HCT116 (cell line): ENCODE results near the gene TUBA4B. TPM values are rescaled to one million over a fixed set of nuclear protein-coding genes. Genes with fewer than 3 reads are reported as not detected.

Experiments used
- ATAC-seq: fragments of 200-7000 bp; cut with Tn5 transposase; 2 replicates; pipeline ENCODE4 v1.9.1; 2020; ENCODE audit warnings: mild to moderate bottlenecking, moderate library complexity
- BruUV-seq: library from RNA; stranded (reverse); fragments of 400-500 nt; replicated peaks from 2 replicates; lab custom pipeline; 2021; lab: Mats Ljungman, UMichigan
- CTCF ChIA-PET: fragments of 300-600 bp; sonication (Branson Sonifier 250); formaldehyde crosslinking; loops from one replicate; lab custom pipeline; 2021; ENCODE audit warnings: antibody characterized with exemption; lab: Charles Lee
- POLR2A ChIA-PET: fragments of 300-600, 350-600 bp; sonication (Branson Sonifier 250); formaldehyde crosslinking; loops from one replicate; lab custom pipeline; 2021; ENCODE audit warnings: antibody characterized with exemption; lab: Charles Lee
- RAD21 ChIA-PET, 2 experiments: fragments of 300-600 bp; sonication (Branson Sonifier 250); formaldehyde crosslinking; loops; one replicate each; lab custom pipeline; 2023; ENCODE audit warnings: low total read pairs in 2 of 2; ENCODE audit not compliant: uncharacterized antibody in 2 of 2, unreplicated experiment in 2 of 2, low non-redundant PET in 1 of 2; lab: Charles Lee
- DNase-seq: peaks from one replicate; pipeline ENCODE4 v3.0.0-alpha.2; 2010; ENCODE audit warnings: low read depth, low spot score
- H2AFZ ChIP-seq: fragments of 200-600 bp; shearing (Covaris generic), sonication (generic); 2 replicates; pipeline ENCODE4 v1.6.1; 2017; ENCODE audit warnings: low read depth, mixed run types, mixed read lengths, antibody characterized with exemption, low read length; ENCODE audit not compliant: poor library complexity, severe bottlenecking
- H3K27ac ChIP-seq: 2 replicates; pipeline ENCODE4 v1.5.1; 2012; ENCODE audit warnings: low read depth, low read length
- H3K27me3 ChIP-seq: fragments of 200-600 bp; sonication (generic); 2 replicates; pipeline ENCODE4 v1.6.1; 2016; ENCODE audit warnings: mixed run types, low read length, mixed read lengths; ENCODE audit not compliant: insufficient read depth
- H3K36me3 ChIP-seq, 2 experiments: fragments of 200-500 bp in 1 of 2; fragments of 200-600 bp in 1 of 2; sonication (Bioruptor generic) in 1 of 2; sonication (generic) in 1 of 2; 2 replicates each; pipeline versions ENCODE4 v1.5.1 to v1.6.1; 2014 to 2016; ENCODE audit warnings: low read length in 2 of 2, inconsistent platforms in 1 of 2, mixed read lengths in 1 of 2, mixed run types in 1 of 2; ENCODE audit not compliant: insufficient read depth in 2 of 2, control insufficient read depth in 1 of 2
- H3K4me1 ChIP-seq, 2 experiments: fragments of 200-600 bp in 1 of 2; sonication (generic) in 1 of 2; 2 replicates each; pipeline versions ENCODE4 v1.5.1 to v1.6.1; 2012 to 2017; ENCODE audit warnings: low read length in 2 of 2, inconsistent platforms in 1 of 2, mild to moderate bottlenecking in 1 of 2, mixed read lengths in 1 of 2, mixed run types in 1 of 2, moderate library complexity in 1 of 2; ENCODE audit not compliant: insufficient read depth in 2 of 2, control insufficient read depth in 1 of 2
- H3K4me2 ChIP-seq: fragments of 200-600 bp; sonication (generic); 2 replicates; pipeline ENCODE4 v1.6.1; 2017; ENCODE audit warnings: mixed run types, low read length, mixed read lengths
- H3K4me3 ChIP-seq, 2 experiments: fragments of 200-600 bp in 1 of 2; sonication (generic) in 1 of 2; replicated peaks in 1 of 2; 2 replicates each; pipeline ENCODE4 v1.5.1; 2011 to 2016; ENCODE audit warnings: low read length in 2 of 2, control low read depth in 1 of 2, low read depth in 1 of 2, mild to moderate bottlenecking in 1 of 2, mixed read lengths in 1 of 2, mixed run types in 1 of 2
- H3K79me2 ChIP-seq: fragments of 200-600 bp; sonication (generic); 2 replicates; pipeline ENCODE4 v1.6.1; 2017; ENCODE audit warnings: mild to moderate bottlenecking, mixed run types, low read length, moderate library complexity, mixed read lengths; ENCODE audit not compliant: insufficient read depth
- H3K9ac ChIP-seq: fragments of 200-600 bp; sonication (generic); 2 replicates; pipeline ENCODE4 v1.6.1; 2016; ENCODE audit warnings: low read length, mixed read lengths
- H3K9me2 ChIP-seq: fragments of 200-600 bp; sonication (generic), shearing (Covaris generic); 2 replicates; pipeline ENCODE4 v1.6.1; 2017; ENCODE audit warnings: mixed run types, mild to moderate bottlenecking, moderate library complexity; ENCODE audit not compliant: insufficient read depth
- H3K9me3 ChIP-seq, 2 experiments: fragments of 200-500 bp in 1 of 2; fragments of 200-600 bp in 1 of 2; sonication (Bioruptor generic) in 1 of 2; sonication (generic) in 1 of 2; 2 replicates each; pipeline ENCODE4 v1.6.1; 2014 to 2017; ENCODE audit warnings: low read length in 2 of 2, mixed read lengths in 2 of 2, inconsistent platforms in 1 of 2, low read depth in 1 of 2, mild to moderate bottlenecking in 1 of 2, mixed run types in 1 of 2, moderate library complexity in 1 of 2; ENCODE audit not compliant: control insufficient read depth in 1 of 2, insufficient read depth in 1 of 2
- H4K20me1 ChIP-seq: fragments of 200-600 bp; sonication (generic), shearing (Covaris generic); 2 replicates; pipeline ENCODE4 v1.6.1; 2017; ENCODE audit warnings: mixed run types, mild to moderate bottlenecking, moderate library complexity; ENCODE audit not compliant: insufficient read depth
- MAX ChIP-seq: IDR thresholded peaks from 2 replicates; pipeline ENCODE4 v1.6.1; 2012
- POLR2A ChIP-seq: IDR thresholded peaks from 2 replicates; pipeline ENCODE4 v1.7.0; 2011; ENCODE audit warnings: borderline replicate concordance; ENCODE audit not compliant: insufficient read depth, insufficient read length; ENCODE audit errors: extremely low read depth
- POLR2AphosphoS5 ChIP-seq: IDR thresholded peaks from 2 replicates; pipeline ENCODE4 v1.6.1; 2011; ENCODE audit warnings: mild to moderate bottlenecking, low read depth, low read length, moderate library complexity
- SP1 ChIP-seq: IDR thresholded peaks from 2 replicates; pipeline ENCODE4 v1.6.1; 2012; ENCODE audit warnings: low read depth
- YY1 ChIP-seq: IDR thresholded peaks from 2 replicates; pipeline ENCODE4 v1.6.1; 2011; ENCODE audit warnings: low read length, low read depth, moderate library complexity, mild to moderate bottlenecking; ENCODE audit not compliant: insufficient replicate concordance; ENCODE audit errors: extremely low read depth
- ZBTB33 ChIP-seq: IDR thresholded peaks from 2 replicates; pipeline ENCODE4 v1.6.1; 2011; ENCODE audit warnings: mild to moderate bottlenecking, low read length, moderate library complexity; ENCODE audit not compliant: insufficient replicate concordance; ENCODE audit errors: extremely low read depth
- ZFX ChIP-seq: fragments of 450-650 bp; IDR thresholded peaks from 2 replicates; pipeline ENCODE4 v1.6.1; 2017
- intact Hi-C: fragments of 100-400 bp; cut with micrococcal nuclease; formaldehyde crosslinking; loops from 2 replicates; pipeline ENCODE4 v1.10.0; 2022
- total RNA-seq: library from RNA; stranded (reverse); gene quantifications from one replicate; pipeline ENCODE4 v1.2.1, GENCODE V29; 2021; ENCODE audit not compliant: unreplicated experiment

The TUBA4B gene
- total RNA-seq, 1 experiment from 2014 or later, result not detected

DNA sequence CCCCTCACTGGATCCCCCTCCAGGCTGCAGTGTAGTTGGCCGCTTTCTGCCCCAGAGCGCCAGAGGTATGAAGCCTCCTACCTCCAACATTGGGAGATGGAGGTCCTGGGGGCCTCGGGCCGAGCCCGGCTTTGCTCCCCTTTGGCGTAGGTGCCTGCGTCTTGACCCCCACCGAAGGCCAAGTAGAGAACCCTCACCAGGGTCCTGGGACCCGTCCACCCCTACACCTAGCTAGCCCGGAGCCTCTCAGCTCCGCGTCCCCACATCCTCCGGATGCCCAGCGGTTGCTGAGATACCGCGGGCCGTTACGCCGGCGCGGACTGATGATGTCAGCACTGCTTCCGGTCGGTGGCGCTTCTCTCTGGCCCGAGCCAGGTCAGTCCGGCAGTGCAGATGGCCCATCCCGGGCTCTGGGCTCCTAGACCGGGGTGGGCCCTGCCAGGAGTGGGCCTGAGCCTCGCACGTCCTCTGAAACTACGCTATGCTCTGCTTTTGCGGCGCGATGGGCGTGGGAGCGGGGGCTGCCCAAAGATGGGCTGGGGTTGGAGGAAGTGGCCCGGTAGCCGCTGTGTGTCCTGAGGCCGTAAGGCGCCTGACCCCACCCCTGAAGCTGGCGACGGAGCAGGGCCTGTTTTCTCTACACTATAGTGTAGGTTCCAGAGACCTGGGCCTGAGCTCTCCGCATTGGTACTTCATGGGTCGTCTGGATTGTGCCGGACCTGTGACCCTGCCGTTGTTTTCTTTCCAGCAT is 7.7 kb upstream of the TUBA4B start, which contains the start of the genes GLB1L and STK16:
GLB1L (minus strand) TSS at position 297 of the 751 bp plus-strand sequence. CDS start 1,871 bp downstream, outside the sequence.
STK16 (plus strand) TSS at position 332 of the 751 bp plus-strand sequence. CDS start 521 bp downstream, outside the sequence.
- peak within 1 kb of the TSS; percentile 17 for H2AFZ ChIP-seq

More for the DNA sequence above, 7.7 kb upstream of the TUBA4B start, which contains the start of the genes GLB1L and STK16:
- TF ChIP-seq YY1, result peak; percentile 38
- peak; percentile 25 for TF ChIP-seq ZBTB33
- TF ChIP-seq ZFX, result peak; percentile 91; the same call in 1 of the 2 replicates
- peak; percentile 94 for TF ChIP-seq POLR2AphosphoS5
- no peak for TF ChIP-seq MAX
- TF ChIP-seq POLR2A, result peak; percentile 72
- TF ChIP-seq SP1, result no peak
- intact Hi-C loops, result no loop called here
- peaks cover 14% of the 10 kb centered on the region; the same call in 1 of the 2 replicates for H3K79me2 ChIP-seq
- DNase-seq (peak; percentile 83), ATAC-seq (peak; percentile 90)
- no peaks in the 10 kb centered on the region for H3K9me2 ChIP-seq
- BruUV-seq, result TSS peak; percentile 77
- H3K4me3 ChIP-seq, result peak within 1 kb of the TSS; percentile 80 to 96
- CTCF ChIA-PET, result interaction anchor here (0.6 to 2.6 kb wide), 4 partner anchors 34 to 598 kb away, joined by 3 to 19 read pairs (median 3); partner anchors contain the start of gene DNAJB2
- H3K4me2 ChIP-seq, result peak within 1 kb of the TSS; percentile 87
- no peaks in the 10 kb centered on the region for H3K9me3 ChIP-seq
- POLR2A ChIA-PET, result interaction anchor here (0.8 to 2.5 kb wide), 4 partner anchors 9 to 29 kb away, joined by 3 to 8 read pairs (median 7); partner anchors contain the start of genes ANKZF1, ATG9A and TUBA4A
- peaks cover 0 to 5% of the 10 kb centered on the region in 2 experiments; a peak in 2 of 4 replicates for H3K36me3 ChIP-seq
- peak within 1 kb of the TSS; percentile 82 for H3K9ac ChIP-seq
- peaks cover 27 to 39% of the 10 kb centered on the region in 2 experiments for H3K4me1 ChIP-seq
- RAD21 ChIA-PET, result no interaction called here
- peak within 1 kb of the TSS; percentile 79 for H3K27ac ChIP-seq
- no peaks in the 10 kb centered on the region for H3K27me3 ChIP-seq
- H4K20me1 ChIP-seq, result no peaks in the 10 kb centered on the region
